Fibroblast of lung (primary cell): ENCODE measurements around the gene SPEM3. TPM values are rescaled to one million over a fixed set of nuclear protein-coding genes. Genes with fewer than 3 reads are reported as not detected.

Experiments used
- DNase-seq, 2 donors: peaks; one replicate each; pipeline versions ENCODE4 v3.0.0 to v3.0.0-alpha.2; 2010; ENCODE audit warnings: low read depth in 2 of 2
- H2AFZ ChIP-seq: 2 replicates; pipeline ENCODE4 v1.5.1; 2012; ENCODE audit warnings: low read length, control low read depth, inconsistent platforms
- H3K27ac ChIP-seq: 2 replicates; pipeline ENCODE4 v1.5.1; 2011; ENCODE audit warnings: low read length, control low read depth; ENCODE audit not compliant: insufficient read depth
- H3K27me3 ChIP-seq: 2 replicates; pipeline ENCODE4 v1.5.1; 2011; ENCODE audit warnings: mild to moderate bottlenecking, low read length; ENCODE audit not compliant: control insufficient read depth, insufficient read depth
- H3K36me3 ChIP-seq: 2 replicates; pipeline ENCODE4 v1.5.1; 2011; ENCODE audit warnings: low read length; ENCODE audit not compliant: control insufficient read depth, insufficient read depth
- H3K4me1 ChIP-seq: 2 replicates; pipeline ENCODE4 v1.5.1; 2011; ENCODE audit warnings: low read length; ENCODE audit not compliant: control insufficient read depth, insufficient read depth; ENCODE audit errors: extremely low read depth
- H3K4me2 ChIP-seq: 2 replicates; pipeline ENCODE4 v1.5.1; 2011; ENCODE audit warnings: low read length, control low read depth; ENCODE audit not compliant: insufficient read depth; ENCODE audit errors: extremely low read depth
- H3K4me3 ChIP-seq, 4 experiments: fragments of 200-600 bp in 1 of 4; sonication (generic) in 1 of 4; replicated peaks in 1 of 4; 2 replicates each; pipeline ENCODE4 v1.5.1; 2011 to 2016; ENCODE audit warnings: low read length in 4 of 4, low read depth in 3 of 4, mild to moderate bottlenecking in 3 of 4, control low read depth in 2 of 4, inconsistent platforms in 1 of 4, mixed read lengths in 1 of 4; ENCODE audit not compliant: insufficient read depth in 1 of 4; ENCODE audit errors: control extremely low read depth in 1 of 4
- H3K79me2 ChIP-seq: 2 replicates; pipeline ENCODE4 v1.5.1; 2012; ENCODE audit warnings: mild to moderate bottlenecking, low read length, inconsistent platforms; ENCODE audit not compliant: control insufficient read depth, insufficient read depth
- H3K9ac ChIP-seq: 2 replicates; pipeline ENCODE4 v1.5.1; 2011; ENCODE audit warnings: mild to moderate bottlenecking, low read length, control low read depth; ENCODE audit not compliant: insufficient read depth
- H3K9me3 ChIP-seq: 2 replicates; pipeline ENCODE4 v1.5.1; 2012; ENCODE audit warnings: low read depth, low read length; ENCODE audit not compliant: control insufficient read depth, insufficient read depth
- H4K20me1 ChIP-seq: 2 replicates; pipeline ENCODE4 v1.5.1; 2011; ENCODE audit warnings: low read length; ENCODE audit not compliant: control insufficient read depth, insufficient read depth; ENCODE audit errors: extremely low read depth
- EZH2 ChIP-seq: IDR thresholded peaks from 2 replicates; pipeline ENCODE4 v1.5.1; 2012; ENCODE audit warnings: low read length, control low read depth, mild to moderate bottlenecking; ENCODE audit errors: missing control alignments
- polyA plus RNA-seq, 2 donors: library from polyadenylated mRNA; depleted of rRNA in 1 of 2; stranded (reverse) in 1 of 2; unstranded in 1 of 2; fragments of >200 nt; gene quantifications; 2 replicates each; pipeline ENCODE4 v1.2.1, GENCODE V29; 2011 to 2012; ENCODE audit warnings: missing spikeins in 1 of 2
- total RNA-seq: library from RNA; depleted of rRNA; stranded (reverse); fragments of >200 nt; gene quantifications from 2 replicates; pipeline ENCODE4 v1.2.1, GENCODE V29; 2014
- TF ChIP-seq, protein P1 (sequence below), 2 donors: IDR thresholded peaks in 1 of 2; conservative IDR thresholded peaks in 1 of 2; 1 replicate in 1 of 2; 2 replicates in 1 of 2; pipeline ENCODE4 v1.5.1; 2011 to 2012; ENCODE audit warnings: low read length in 2 of 2, control low read depth in 1 of 2, inconsistent platforms in 1 of 2, low read depth in 1 of 2, mild to moderate bottlenecking in 1 of 2

Gene SPEM3
- total and polyA plus RNA-seq, 2 donors (not counting 1 experiment from before 2014, with no cell fraction given) = not detected

DNA sequence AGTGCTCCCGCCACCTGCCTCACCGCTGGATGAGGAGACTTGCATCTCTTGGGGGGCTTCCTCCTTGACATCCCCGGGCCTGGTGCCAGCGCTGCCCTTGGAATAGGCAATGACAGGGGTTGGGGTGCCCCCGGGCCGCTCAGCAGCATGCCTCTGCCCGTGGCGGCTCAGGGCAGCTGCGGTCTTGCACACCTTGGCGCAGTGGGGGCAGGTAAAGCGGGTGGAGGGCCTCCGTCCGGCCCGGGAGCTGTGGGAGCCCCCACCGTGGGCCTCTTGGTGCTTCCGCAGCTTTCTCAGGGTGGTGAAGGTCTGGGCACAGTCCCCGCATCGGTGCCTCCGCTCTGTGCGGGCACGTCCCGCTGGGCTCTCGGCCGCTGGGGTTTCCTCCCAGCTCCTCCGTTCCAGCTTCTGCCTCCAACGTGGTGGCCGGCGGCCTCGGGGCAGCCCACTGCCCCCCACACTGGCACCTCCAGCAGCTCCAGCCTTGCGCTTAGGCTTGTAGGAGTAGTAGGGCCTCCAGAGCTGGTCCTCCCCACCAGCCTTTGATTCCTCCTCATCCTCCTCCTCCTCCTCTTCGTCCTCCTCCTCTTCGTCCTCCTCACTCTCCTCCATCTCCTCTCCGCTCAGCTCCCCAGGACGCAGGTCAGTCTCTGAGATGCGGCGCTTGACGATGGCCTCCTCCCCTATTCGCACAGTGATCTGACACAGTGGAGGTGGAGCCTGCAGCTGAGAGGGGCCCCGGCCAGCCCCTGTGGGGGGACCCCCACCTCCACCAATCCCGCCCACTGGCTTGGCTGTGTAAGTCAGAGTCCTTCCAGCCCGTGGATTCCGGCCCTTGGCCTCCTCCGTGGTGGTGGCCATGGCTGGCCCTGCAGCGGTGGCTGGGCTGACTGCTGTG lies 34.1 kb downstream of the SPEM3 start:
- H4K20me1 ChIP-seq = no peaks in the 10 kb centered on the region
- no peak for DNase-seq
- no peaks in the 10 kb centered on the region for H3K27me3 ChIP-seq
- H3K4me3 ChIP-seq = no peak overlapping the region
- no peak overlapping the region for H2AFZ ChIP-seq
- H3K4me1 ChIP-seq = peaks cover 13% of the 10 kb centered on the region
- no peak overlapping the region for H3K9ac ChIP-seq
- H3K9me3 ChIP-seq = no peaks in the 10 kb centered on the region
- TF ChIP-seq, protein P1, sequence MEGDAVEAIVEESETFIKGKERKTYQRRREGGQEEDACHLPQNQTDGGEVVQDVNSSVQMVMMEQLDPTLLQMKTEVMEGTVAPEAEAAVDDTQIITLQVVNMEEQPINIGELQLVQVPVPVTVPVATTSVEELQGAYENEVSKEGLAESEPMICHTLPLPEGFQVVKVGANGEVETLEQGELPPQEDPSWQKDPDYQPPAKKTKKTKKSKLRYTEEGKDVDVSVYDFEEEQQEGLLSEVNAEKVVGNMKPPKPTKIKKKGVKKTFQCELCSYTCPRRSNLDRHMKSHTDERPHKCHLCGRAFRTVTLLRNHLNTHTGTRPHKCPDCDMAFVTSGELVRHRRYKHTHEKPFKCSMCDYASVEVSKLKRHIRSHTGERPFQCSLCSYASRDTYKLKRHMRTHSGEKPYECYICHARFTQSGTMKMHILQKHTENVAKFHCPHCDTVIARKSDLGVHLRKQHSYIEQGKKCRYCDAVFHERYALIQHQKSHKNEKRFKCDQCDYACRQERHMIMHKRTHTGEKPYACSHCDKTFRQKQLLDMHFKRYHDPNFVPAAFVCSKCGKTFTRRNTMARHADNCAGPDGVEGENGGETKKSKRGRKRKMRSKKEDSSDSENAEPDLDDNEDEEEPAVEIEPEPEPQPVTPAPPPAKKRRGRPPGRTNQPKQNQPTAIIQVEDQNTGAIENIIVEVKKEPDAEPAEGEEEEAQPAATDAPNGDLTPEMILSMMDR (conservative IDR thresholded peaks at IDR 0.05 in 1 of 2, IDR thresholded peaks at IDR 0.05 in 1 of 2; ENCODE audit: low read depth in 1 of 2, low read length in 2 of 2) = no peak
- TF ChIP-seq EZH2 = no peak
- peaks cover 22% of the 10 kb centered on the region for H3K36me3 ChIP-seq
- H3K4me2 ChIP-seq = no peak overlapping the region
- no peak overlapping the region for H3K27ac ChIP-seq
- H3K79me2 ChIP-seq = peaks cover 10% of the 10 kb centered on the region

DNA sequence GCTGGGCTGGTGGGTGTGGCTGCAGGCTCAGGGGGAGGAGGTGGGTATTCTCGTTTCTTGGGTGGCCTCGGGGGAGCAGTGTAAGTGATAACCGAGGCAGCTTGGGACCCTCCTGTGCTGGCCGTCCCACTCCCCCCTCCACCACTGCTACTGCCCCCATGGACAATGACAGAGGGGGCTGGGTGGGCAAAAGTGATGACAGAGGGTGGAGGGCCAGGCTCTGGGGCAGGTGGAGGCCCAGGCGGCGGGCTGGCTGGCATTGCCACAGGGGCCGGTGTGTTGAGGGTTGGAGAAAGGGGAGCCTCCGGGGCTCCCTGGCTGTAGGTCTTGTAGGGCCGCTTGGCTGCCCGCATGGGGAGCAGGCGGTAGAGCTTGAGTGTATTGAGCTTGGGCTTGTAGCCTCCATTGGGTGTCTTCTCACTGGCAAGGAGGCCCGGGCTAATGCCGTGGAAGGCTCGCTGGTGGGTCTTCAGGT lies 34.8 kb downstream of the SPEM3 start:
- Histone ChIP-seq H3K79me2 (peaks cover 15% of the 10 kb centered on the region), H3K9ac (no peak overlapping the region), H2AFZ (no peak overlapping the region), H4K20me1 (no peaks in the 10 kb centered on the region), H3K4me1 (peaks cover 14% of the 10 kb centered on the region), H3K27me3 (no peaks in the 10 kb centered on the region), H3K4me2 (no peak overlapping the region), H3K36me3 (peaks cover 22% of the 10 kb centered on the region), H3K27ac (no peak overlapping the region), H3K4me3 (no peak overlapping the region), H3K9me3 (no peaks in the 10 kb centered on the region)
- no peak for TF ChIP-seq EZH2
- TF ChIP-seq, protein P1 (conservative IDR thresholded peaks at IDR 0.05 in 1 of 2, IDR thresholded peaks at IDR 0.05 in 1 of 2; ENCODE audit: low read depth in 1 of 2, low read length in 2 of 2) = no peak
- DNase-seq = no peak

DNA sequence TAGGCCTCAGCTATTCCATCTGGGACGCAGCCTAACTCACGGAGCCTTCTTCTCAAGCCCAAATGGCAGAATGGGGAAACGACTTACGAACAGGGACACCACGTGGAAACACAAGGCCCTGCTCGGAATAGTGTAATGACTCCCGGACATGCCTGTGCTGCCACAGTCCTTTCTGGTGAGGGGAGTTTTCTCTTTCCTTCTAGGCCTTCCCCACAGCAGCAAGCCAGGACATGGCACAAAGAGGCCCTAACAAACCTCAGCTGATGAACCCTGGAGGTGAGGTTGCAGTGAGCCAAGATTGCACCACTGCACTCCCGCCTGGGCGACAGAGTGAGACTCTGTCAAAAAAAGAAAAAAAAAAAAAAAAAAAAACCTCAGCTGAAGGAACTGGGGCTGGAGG lies 35.4 kb downstream of the SPEM3 start:
- Histone ChIP-seq H3K4me3 (no peak overlapping the region), H3K36me3 (peaks cover 22% of the 10 kb centered on the region), H3K27ac (no peak overlapping the region), H3K4me2 (no peak overlapping the region), H4K20me1 (no peaks in the 10 kb centered on the region), H3K79me2 (peaks cover 21% of the 10 kb centered on the region), H3K4me1 (peaks cover 14% of the 10 kb centered on the region), H3K27me3 (no peaks in the 10 kb centered on the region), H3K9ac (no peak overlapping the region), H2AFZ (no peak overlapping the region), H3K9me3 (no peaks in the 10 kb centered on the region)
- TF ChIP-seq EZH2 = no peak
- TF ChIP-seq, protein P1 (conservative IDR thresholded peaks at IDR 0.05 in 1 of 2, IDR thresholded peaks at IDR 0.05 in 1 of 2; ENCODE audit: low read depth in 1 of 2, low read length in 2 of 2) = no peak
- DNase-seq = no peak
